ENCODE results near the gene CTNNA3.

The CTNNA3 gene

GRCh38 chr10:65903620-65904019, 1792.4 kb downstream of the CTNNA3 start:
- no peak overlapping the region for H3K4me3 ChIP-seq (ENCODE audit: low read depth, low read length)
- in situ Hi-C loops (cut with HindIII; ENCODE audit: low sequenced_read_pairs) = no loop called here
- TF ChIP-seq, protein P1, sequence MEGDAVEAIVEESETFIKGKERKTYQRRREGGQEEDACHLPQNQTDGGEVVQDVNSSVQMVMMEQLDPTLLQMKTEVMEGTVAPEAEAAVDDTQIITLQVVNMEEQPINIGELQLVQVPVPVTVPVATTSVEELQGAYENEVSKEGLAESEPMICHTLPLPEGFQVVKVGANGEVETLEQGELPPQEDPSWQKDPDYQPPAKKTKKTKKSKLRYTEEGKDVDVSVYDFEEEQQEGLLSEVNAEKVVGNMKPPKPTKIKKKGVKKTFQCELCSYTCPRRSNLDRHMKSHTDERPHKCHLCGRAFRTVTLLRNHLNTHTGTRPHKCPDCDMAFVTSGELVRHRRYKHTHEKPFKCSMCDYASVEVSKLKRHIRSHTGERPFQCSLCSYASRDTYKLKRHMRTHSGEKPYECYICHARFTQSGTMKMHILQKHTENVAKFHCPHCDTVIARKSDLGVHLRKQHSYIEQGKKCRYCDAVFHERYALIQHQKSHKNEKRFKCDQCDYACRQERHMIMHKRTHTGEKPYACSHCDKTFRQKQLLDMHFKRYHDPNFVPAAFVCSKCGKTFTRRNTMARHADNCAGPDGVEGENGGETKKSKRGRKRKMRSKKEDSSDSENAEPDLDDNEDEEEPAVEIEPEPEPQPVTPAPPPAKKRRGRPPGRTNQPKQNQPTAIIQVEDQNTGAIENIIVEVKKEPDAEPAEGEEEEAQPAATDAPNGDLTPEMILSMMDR (IDR thresholded peaks at IDR 0.05; ENCODE audit: low read depth, low read length) = no peak
- no peak for DNase-seq (ENCODE audit: low read depth, low spot score)

- no peak for DNase-seq (ENCODE audit: low read depth, low spot score)
- in situ Hi-C loops (cut with HindIII; ENCODE audit: low sequenced_read_pairs) = no loop called here
- TF ChIP-seq, protein P1 (IDR thresholded peaks at IDR 0.05; ENCODE audit: low read depth, low read length) = no peak
- H3K4me3 ChIP-seq (ENCODE audit: low read depth, low read length) = no peak overlapping the region
Observed at GRCh38 chr10:65900271-65900670, 1795.7 kb downstream of the CTNNA3 start.

GRCh38 chr10:65898055-65898454, 1797.9 kb downstream of the CTNNA3 start:
- DNase-seq (ENCODE audit: low read depth, low spot score) = no peak
- TF ChIP-seq, protein P1 (IDR thresholded peaks at IDR 0.05; ENCODE audit: low read depth, low read length) = no peak
- in situ Hi-C loops (cut with HindIII; ENCODE audit: low sequenced_read_pairs) = no loop called here

GRCh38 chr10:65894961-65895360, 1801.0 kb downstream of the CTNNA3 start:
- TF ChIP-seq, protein P1 (IDR thresholded peaks at IDR 0.05; ENCODE audit: low read depth, low read length) = no peak
- no peak overlapping the region for H3K4me3 ChIP-seq (ENCODE audit: low read depth, low read length)
- in situ Hi-C loops (cut with HindIII; ENCODE audit: low sequenced_read_pairs) = no loop called here
- no peak for DNase-seq (ENCODE audit: low read depth, low spot score)

More at GRCh38 chr10:65898055-65898454, 1797.9 kb downstream of the CTNNA3 start:
- H3K4me3 ChIP-seq (ENCODE audit: low read depth, low read length) = no peak overlapping the region

DNA sequence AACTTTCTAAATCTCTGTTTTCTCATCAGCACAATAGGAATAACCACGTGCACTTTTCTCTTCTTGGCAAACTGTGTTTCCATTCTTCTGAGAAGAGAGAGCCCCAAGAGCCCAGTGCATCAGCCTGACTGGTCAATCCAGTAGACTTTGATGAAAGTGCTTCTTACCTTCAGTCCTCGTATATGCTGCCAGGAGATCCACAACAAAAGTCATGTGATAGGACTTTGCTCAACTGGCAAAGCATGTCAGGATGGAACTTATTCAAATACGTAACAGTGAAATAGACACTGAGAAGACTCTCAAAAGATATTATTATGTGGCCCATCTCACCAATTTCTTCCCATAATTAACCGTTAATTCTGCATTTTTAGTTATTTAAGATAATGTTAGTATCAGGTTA, 1801.6 kb downstream of the CTNNA3 start:
- no peak overlapping the region for H3K4me3 ChIP-seq (ENCODE audit: low read depth, low read length)
- DNase-seq (ENCODE audit: low read depth, low spot score) = no peak
- in situ Hi-C loops (cut with HindIII; ENCODE audit: low sequenced_read_pairs) = no loop called here
- TF ChIP-seq, protein P1 (IDR thresholded peaks at IDR 0.05; ENCODE audit: low read depth, low read length) = no peak

GRCh38 chr10:65893676-65894075, 1802.3 kb downstream of the CTNNA3 start:
- in situ Hi-C loops (cut with HindIII; ENCODE audit: low sequenced_read_pairs) = no loop called here
- TF ChIP-seq, protein P1 (IDR thresholded peaks at IDR 0.05; ENCODE audit: low read depth, low read length) = no peak
- no peak overlapping the region for H3K4me3 ChIP-seq (ENCODE audit: low read depth, low read length)
- no peak for DNase-seq (ENCODE audit: low read depth, low spot score)

DNA sequence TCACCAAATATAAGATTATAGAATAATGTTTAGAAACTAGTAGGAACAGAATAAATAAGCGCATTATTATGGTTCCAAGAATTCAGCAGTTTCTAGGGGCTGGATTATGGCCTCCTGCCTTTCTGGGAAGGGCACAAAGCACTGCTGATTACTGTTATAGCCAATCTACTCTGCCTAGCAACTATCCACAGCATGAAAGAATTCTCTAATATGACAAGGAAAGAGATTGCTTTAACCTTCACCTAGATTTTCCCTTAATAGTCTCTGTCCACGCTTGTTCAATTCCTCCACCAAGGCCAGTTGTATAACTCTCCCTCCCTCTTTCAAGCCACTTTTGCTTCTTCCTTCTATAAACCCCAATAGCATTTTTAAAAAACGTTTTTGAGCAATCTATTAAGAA, 1803.7 kb downstream of the CTNNA3 start:
- in situ Hi-C loops (cut with HindIII; ENCODE audit: low sequenced_read_pairs) = no loop called here
- H3K4me3 ChIP-seq (ENCODE audit: low read depth, low read length) = no peak overlapping the region
- DNase-seq (ENCODE audit: low read depth, low spot score) = no peak
- TF ChIP-seq, protein P1 (IDR thresholded peaks at IDR 0.05; ENCODE audit: low read depth, low read length) = no peak
